Mesenteric fat pad (tissue), 1 donor: ENCODE results near the gene IPO7. TPM values are rescaled to one million over a fixed set of nuclear protein-coding genes. Genes with fewer than 3 reads are reported as not detected.
"Not testable (repeated sequence)": the region's sequence is repeated elsewhere in the genome, so short reads cannot be mapped to it uniquely, and the experiment has no call there.

ENCODE experiments used
- DNase-seq: peaks from one replicate; pipeline ENCODE4 v3.0.0-alpha.2; 2020; ENCODE audit warnings: low spot score
- long read RNA-seq: library from polyadenylated mRNA; unstranded; transcript quantifications from one replicate; pipeline ENCODE4 v2.0.0, GENCODE V29; 2020
- total RNA-seq: library from RNA; stranded (reverse); fragmentation: NEBNext Ultra II Directional; extraction: Animal tissue kit (Norgen Biotek cat#: 25700); gene quantifications from one replicate; pipeline ENCODE4 v1.2.1, GENCODE V29; 2021
- donor health status: DM: yes; HTN: yes; CAD: no.

The IPO7 gene
- total RNA-seq: 135 TPM
- long read RNA-seq, full-length matches to known transcripts: 1 of 28 reads
- long read RNA-seq, partial matches to known transcripts: 18 of 28 reads
- long read RNA-seq, other reads (novel, unspliced or antisense): 9 of 28 reads

DNA sequence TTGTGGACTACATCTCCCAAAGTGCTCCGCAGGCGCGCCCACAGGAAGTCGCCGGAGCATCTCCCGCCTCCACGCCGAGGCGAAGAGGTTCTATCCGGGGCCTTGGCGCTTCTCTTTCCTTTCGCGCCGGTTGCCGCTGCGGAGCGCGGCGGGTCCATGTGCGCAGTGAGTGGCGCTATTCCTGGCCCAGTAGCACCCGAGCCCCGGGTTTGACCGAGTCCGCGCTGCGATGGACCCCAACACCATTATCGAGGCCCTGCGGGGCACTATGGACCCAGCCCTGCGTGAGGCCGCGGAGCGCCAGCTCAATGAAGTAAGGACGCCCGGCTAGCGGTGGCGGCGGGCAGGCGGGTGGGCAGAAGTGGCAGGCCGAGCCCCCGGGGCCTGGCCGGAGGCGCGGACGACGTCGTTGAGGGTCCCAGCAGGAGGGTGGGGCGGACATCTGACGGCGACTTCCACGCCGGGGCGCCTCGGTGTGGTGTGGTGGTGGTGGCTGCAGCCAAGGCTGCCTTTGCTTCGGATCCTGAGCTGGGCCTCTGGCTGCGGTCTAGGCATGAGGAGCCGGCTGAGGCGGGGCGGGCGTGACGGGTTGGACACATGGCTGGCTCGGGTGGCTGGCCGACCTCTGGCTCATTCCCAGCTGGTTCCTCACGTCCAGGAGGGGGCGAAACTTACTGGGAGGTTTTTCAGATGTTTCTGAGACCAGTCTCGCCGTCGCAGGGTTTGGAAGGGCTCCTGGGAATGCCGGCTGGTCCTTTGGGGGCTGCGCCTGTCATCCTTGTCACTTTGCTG lies at the start of gene IPO7:
IPO7 (plus strand) TSS at position 118 of the 792 bp plus-strand sequence; CDS start at position 230, 112 bp downstream.
- DNase-seq: peak; percentile 97

DNA sequence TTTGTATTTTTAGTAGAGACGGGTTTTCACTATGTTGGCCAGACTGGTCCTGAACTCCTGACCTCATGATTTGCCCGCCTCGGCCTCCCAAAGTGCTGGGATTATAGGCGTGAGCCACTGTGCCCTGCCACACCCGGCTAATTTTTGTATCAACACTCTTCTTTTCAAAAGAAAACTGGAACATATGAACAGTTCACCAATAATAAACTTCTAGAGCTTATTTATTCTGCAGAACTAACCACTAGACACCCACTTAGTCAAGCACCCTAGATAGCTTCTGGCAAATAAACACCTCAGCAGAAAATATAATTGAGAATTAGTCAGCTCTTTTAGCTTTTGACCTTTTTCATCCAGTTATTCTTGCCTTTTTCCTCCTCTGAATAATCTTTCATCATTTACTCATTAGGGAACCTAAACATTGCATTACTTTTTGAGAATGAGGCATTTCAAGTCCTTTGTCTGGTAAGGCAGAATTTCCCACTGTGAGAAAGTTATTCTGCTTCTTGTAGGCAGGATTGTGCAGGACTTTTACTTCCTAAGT lies 42.7 kb upstream of the IPO7 start:
- DNase-seq: no peak

DNA sequence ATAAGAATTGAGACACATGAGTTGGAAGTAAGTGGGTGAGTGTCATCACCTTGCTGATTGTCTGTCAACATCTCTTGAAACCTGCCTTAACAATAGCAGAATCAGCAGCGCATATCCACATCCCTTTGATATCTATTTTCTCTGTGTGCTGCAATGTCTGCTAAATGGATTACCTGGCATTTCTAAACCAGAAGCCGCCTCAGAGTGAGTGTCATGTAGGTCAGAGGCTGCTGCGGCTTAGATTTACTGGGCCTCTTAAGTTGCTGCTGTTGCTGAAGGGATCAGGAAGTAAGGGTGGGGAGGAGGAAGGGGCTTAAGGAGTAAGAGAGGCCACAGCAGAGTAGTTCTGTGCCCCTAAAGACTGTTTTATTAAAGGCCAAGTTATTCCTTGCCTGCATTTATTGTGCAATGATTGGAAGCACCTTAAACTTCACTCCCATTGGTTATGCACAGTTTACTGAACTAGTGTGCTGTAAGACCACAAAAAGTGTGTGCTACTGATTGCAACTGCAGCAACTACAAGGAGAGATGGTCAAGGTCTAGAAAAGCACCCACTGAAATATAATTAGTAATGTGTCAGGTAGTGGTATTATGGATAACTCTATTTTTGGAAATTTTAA lies 40.3 kb upstream of the IPO7 start:
- no peak for DNase-seq

DNA sequence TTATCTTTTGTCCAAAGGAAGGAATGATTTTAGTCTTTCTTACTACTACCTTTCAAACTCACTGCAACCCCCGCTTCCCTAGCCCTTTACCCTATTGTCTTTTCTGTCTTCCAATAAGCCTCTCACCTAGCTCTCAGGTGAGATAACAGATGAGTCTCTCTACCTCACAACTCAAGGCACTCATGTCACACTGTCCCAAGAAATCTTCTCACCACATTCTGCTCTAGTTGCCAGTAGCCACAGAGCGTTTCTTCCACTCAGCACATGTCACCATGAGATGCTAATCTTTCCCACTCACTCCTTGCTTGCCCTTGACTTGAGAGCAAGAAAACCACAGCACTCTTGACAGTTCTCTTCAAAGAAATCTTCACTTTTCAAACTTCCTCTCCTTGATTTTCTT lies 37.4 kb upstream of the IPO7 start:
- no peak for DNase-seq

DNA sequence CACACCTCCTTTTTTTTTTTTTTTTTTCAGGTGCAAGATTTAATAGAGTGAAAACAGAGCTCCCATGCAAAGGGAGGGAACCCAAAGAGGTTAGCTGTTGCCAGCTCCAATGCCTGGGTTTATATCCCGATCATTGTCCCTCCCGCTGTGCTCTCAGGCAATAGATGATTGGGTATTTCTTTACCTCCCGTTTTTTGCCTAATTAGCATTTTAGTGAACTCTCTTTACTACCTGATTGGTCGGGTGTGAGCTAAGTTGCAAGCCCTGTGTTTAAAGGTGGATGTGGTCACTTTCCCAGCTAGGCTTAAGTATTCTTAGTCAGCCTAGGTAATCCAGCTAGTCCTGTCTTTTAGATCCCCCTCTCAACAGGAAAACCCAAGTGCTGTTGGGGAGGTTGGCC lies 36.7 kb upstream of the IPO7 start:
- DNase-seq: not testable (repeated sequence)

DNA sequence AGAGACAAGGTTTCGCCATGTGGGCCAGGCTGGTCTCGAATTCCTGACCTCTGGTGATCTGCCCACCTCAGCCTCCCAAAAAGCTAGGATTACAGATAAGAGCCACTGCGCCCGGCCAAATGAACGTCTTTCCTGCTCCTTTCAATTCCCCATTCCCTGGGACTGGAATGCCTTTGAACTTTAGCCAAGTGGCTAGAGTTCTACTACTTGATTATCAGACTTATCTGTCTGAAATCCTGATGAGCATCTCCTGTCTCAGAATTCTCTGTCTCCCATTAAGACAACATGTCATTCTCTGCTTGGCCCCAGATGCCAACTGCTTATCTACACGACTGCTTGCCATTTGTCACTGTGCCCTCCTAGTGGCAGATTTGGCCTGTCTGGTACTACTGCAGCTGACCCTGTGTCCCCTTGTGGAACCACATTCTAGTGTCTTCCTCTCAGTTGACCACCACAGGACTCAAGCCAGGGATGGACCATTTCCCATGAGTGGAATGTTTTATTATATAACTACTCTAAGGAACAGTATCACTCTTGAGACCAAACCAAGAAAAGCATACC lies 33.1 kb upstream of the IPO7 start:
- no peak for DNase-seq

DNA sequence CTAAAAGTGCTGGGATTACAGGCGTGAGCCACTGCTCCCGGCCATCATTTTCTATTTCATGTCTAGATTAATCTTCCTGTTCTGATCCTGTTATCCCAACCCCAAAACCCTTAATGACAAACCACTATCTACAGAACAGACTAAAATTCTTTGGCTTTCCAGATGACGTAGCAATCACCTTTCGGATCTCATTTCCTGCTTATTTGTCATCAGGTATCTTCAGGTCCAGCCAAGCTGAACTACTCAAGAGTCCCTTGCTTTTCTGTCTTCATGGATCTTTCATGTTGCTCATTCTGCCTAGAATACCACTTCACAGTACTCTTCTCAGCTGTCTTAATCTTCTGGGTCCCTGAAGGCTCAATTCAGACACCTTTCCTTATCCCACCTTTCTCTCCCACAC lies 27.4 kb upstream of the IPO7 start:
- no peak for DNase-seq

DNA sequence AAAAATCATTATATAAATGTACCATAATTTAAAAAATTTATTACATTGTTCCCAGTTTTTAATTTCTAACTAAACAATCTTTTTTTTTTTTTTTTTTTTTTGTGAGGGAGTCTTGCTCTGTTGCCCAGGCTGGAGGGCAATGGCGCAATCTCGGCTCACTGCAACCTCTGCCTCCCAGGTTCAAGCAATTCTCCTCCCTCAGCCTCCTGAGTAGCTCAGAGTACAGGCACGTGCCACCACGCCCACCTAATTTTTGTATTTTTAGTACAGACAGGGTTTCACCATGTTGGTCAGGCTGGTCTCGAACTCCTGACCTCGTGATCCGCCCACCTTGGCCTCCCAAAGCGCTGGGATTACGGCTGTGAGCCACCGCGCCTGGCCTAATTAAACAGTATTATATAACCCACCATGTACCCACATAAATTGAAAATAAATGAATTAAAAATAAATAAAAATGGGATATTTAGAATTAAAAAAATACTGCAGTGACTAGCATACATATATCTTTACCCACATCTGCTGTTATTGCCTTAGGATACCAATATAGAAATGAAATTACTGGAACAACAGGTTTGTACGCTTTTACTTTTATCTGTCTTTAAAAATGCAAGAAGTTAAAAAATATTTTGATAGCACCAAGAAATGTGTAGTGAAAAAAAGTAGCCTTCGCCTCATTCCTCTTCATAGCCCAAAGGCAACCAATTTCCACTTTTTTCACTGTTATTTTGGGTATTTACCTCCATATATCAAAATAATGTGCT lies 23.4 kb upstream of the IPO7 start:
- DNase-seq: not testable (repeated sequence)

DNA sequence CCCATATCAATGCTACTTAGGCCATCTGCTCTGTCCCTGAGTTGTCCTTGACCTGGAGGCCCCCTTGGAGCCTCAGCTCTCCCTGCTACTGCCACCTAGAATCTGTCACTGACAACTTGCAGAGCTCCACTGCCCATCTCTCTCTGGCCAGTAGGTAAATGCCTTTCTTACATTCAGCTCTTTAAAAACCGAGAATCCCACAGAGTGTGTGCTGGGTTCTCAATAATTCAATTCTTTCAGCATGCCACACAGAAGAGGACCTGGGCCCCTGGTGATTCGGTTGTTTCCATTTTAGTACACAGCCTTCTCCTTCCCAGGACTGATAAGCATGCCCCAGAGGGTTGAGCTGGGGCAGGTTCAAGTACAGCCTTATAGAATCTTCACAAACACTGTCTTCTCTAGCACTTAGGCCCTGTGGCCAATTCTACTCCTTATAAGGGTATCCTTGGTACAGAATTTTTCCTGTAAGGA lies 22.0 kb upstream of the IPO7 start:
- no peak for DNase-seq

DNA sequence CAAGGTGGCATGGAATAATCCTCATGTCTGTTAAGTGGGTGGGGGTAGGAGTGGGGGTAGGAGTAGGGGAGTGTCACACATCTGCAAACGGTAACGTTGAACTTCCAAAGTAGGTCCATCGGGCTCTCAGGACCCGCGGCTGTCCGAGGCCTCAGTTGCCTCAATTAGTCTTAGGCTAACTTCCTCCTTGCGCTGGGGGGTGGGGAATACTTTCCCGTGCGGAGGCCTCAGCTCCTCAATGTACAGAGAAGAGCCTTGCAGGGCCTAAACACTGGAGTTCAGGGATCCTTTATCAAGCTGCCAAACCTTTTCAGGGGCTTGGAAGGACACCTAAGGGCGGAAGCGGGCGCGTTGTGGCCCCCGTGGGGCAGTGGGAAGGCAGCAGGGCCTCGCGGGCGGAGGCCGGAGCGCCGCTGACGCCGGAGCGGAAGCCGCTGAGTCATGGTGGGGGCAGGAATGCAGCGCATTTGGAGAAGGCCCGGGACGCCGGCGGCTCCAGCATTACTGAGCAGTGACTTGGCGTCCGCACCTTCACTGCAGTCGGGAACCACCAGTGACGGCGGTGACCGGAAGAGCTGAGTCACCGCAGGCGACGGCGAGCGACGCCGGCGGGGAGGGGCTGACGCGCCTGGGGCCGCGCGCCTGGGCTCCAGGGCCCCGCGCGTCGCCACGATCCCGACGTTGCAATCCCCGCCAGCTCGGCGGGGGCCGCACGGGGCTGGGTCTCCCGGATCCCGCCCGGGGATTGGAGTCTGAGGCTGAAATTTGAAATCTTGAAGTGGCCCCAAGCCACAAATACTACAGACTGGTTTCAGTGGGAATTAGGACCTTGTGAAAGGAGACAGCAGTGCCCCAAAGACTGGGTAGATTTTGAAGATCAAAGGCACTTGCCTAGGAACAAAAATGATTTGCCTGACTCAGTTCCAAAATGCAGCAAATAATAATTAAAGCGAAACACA lies 20.2 kb upstream of the IPO7 start:
- peak; percentile 99 for DNase-seq

DNA sequence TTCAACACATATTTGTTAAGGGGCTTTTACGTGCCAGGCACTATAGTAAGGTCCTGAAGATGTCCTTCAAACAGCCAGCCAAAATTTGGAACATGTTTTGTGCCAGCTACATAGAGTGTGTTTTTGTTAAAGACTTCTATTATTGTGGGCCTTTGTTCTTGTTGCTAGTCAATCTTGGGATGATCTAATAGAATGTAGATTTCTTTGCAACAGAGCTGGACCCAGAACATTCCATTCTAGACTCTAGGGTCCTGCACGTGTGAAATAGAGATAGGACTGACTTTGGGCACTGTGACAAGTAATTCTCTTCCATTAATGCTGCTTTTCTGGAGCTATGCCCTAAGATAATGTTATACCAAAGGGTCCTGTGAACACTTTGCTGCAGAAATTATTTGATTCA lies 16.9 kb upstream of the IPO7 start:
- DNase-seq: no peak

DNA sequence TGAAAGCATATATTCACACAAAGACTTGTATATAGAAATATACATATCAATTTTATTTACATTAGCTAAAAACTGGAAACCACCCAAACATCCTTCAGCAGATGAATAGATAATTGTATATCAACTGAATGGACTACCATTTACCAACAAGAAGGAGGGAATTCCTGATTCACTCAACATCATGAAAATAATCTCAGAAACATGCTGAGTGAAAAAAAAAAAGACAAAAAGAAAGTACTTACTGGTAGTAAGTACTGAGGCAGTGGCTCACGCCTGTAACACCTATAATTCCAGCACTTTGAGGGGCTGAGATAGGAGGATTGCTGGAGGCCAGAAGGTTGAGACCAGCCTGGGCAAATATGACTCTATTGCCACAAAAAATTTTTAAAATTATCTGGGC lies 7.4 kb upstream of the IPO7 start:
- DNase-seq: no peak

DNA sequence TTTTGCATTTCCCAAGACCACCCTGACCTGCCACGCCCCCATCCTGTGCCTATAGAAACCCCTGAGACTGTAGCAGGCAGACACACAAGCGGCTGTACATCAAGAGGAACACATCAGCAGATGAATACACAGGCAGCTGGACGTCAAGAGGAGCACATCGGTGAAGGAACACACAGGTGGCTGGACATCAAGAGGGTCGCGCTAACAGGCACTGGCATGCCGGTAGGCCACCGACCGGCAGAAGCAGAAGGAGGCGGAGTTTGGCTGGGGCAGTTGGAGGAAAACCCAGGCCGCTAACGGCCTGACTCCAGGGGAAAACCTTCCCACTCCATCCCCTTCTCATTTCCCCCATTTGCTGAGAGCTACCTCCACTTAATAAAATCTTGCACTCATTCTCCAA lies 5.4 kb upstream of the IPO7 start:
- no peak for DNase-seq

DNA sequence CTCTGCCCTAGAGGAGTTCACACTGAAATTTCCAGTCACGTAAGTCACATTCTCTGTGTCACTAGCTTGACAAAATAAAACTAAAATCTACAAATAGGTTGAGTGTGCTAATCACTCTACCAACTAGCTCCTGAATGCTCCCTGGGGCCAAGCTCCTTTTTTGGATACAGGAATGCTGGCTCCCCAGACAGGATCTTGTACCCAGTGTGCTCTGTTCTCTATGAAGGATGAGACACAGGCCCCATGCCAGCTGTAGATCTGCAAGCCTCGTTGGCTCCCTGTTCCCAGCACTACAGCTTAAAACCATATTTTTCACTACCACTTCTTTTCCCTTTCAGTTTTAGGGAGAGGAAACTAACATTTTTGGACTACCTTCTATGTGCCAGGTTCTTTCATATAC lies 3.7 kb upstream of the IPO7 start:
- DNase-seq: no peak

DNA sequence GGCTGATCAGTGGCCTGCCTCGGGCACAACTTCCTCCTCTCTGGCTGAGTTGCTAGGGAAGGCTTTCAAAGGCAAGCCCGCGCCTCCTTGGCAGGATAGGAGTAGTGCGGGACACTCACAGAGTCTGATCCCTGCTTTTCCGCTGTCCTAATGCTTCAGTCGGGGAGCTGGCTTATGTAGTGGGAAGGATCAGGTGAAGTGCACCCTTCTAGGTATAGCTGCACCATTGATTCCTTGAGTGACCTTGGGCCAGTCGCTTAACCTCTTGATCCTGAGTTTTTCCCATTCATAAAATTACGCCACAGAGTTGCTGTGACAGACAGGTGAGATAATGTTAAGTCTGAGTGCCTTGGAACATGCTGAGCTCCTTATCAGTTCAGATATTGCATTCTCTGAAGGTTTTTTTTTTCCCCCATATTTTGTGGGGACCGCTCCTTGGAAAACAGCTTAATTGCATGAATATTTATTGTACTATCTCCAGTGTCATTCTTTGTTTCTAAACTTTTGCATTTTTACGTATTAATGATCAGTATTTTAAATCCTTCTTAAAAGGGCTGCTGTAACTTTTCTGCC lies 961 bp downstream of the IPO7 start:
- DNase-seq: no peak

DNA sequence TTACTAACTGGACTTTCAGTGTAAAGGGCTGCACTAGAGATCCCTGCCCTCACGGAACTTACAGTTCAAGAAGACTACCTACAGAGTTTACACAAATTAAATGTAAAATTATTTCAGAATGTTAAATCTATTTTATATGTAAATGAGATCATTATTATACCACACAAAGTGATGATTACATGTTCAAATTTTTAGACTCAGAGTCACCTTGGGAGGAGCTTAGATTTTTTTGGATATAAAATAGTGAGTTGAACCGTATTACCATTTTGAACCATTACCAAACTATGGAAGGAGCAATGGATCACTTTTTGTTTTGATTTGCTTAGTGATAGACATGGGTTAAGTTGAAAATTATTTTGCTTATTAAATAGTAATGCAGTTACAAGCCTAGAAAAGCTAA lies 1.6 kb downstream of the IPO7 start:
- DNase-seq: no peak

DNA sequence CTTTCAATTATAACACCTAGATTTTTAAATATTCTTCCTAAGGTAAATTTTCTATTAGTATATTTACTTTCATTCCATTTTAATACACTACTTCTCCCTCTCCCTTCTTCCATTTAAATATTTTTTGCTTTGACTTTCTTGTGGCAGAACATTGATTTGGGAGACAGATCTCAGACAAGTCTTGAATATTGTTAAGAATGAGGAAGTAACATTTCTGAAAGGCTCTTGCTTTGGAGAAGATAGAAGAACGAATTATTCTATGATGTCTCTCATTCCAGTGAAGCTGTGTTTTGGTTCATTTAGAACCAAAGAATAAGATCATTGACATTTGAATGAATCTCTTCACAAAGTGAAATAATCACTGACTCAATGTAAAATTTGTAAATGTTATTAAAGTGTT lies 2.4 kb downstream of the IPO7 start:
- DNase-seq: no peak

DNA sequence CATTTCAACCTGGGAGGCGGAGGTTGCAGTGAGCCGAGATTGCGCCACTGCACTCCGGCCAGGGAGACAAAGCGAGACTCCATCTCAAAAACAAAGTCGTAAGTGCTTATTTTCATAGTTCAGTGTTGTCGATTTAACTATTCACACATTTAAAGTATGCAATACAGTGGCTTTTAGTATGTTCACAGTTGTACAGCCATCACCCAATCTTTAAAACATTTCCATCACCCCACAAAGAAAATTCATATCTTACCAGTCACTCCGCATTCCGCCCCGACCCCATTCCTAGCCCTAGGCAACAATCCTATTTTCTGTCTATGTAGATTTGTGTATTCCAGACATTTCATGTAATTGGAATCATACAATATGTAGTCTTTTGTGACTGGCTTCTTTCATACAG lies 11.9 kb downstream of the IPO7 start:
- peak; percentile 8 for DNase-seq

DNA sequence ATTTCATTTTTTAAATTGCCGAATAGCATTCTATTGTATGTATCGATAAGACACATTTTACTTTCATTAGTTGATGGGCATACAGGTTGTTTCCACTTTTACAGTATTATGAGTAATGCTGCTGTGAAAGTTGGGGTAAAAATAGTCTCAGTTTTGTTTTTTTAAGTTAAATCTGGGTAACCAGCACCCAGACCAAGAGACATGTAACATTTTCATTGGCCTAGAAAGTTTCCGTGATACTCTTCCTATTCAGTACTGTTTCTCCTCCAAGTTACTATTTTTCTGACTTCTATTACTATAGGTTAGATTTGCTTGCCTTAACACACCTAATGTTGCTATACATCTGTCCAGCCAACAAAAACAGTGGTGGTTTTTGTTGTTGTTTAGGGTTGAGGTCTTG lies 12.3 kb downstream of the IPO7 start:
- no peak for DNase-seq
